ENCODE results near the gene THUMPD1. TPM values are rescaled to one million over a fixed set of nuclear protein-coding genes. Genes with fewer than 3 reads are reported as not detected.

THUMPD1 gene
- total and polyA plus RNA-seq, 10 of the 15 experiments (the other 5 are each of a cell fraction or from before 2014, with no cell fraction given): 21.5 to 49.5 (median 36.9) TPM

GRCh38 chr16:20741554-20742285 lies at the start of gene THUMPD1 (continued):
- TF ChIP-seq CUX1 (IDR thresholded peaks at IDR 0.05; ENCODE audit: insufficient replicate concordance, low read depth, low read length) (no peak), FOXK2 (IDR thresholded peaks at IDR 0.05) (no peak), SIX5 (IDR thresholded peaks at IDR 0.05; ENCODE audit: low read depth, low read length, severe bottlenecking) (peak; percentile 61), NFXL1 (IDR thresholded peaks at IDR 0.05; ENCODE audit: borderline replicate concordance) (no peak), E4F1 (IDR thresholded peaks at IDR 0.05; ENCODE audit: borderline replicate concordance, partially characterized antibody) (peak; percentile 82), HDGF (IDR thresholded peaks at IDR 0.05) (no peak; the same call in 1 of the 2 replicates), ZSCAN29 (IDR thresholded peaks at IDR 0.05) (no peak), RB1 (IDR thresholded peaks at IDR 0.05; ENCODE audit: borderline replicate concordance) (peak; percentile 89; the same call in 1 of the 2 replicates), SPI1 (IDR thresholded peaks at IDR 0.05; ENCODE audit: borderline replicate concordance, insufficient read depth, low read depth, low read length) (no peak), CEBPB (IDR thresholded peaks at IDR 0.05; ENCODE audit: borderline replicate concordance in 1 of 2, low read depth in 2 of 2, low read length in 2 of 2) (no peak), SP1 (IDR thresholded peaks at IDR 0.05; ENCODE audit: low read depth, low read length) (peak; percentile 95), MYC (IDR thresholded peaks at IDR 0.05; ENCODE audit: insufficient read depth, insufficient read length, insufficient replicate concordance, low read length, severe bottlenecking) (no peak), MEF2A (IDR thresholded peaks at IDR 0.05; ENCODE audit: insufficient read depth, low read depth, low read length) (0 out of 2 replicates have a peak, but pooled peaks have one; percentile 42), RAD51 (IDR thresholded peaks at IDR 0.05) (no peak), BRCA1 (IDR thresholded peaks at IDR 0.05; ENCODE audit: low read depth, low read length) (no peak), MTA2 (IDR thresholded peaks at IDR 0.05; ENCODE audit: low read depth) (no peak), NFYB (IDR thresholded peaks at IDR 0.05; ENCODE audit: insufficient read depth, low read depth, low read length) (no peak), NR2F1 (conservative IDR thresholded peaks at IDR 0.05) (no peak), KLF5 (IDR thresholded peaks at IDR 0.05; ENCODE audit: partially characterized antibody) (peak; percentile 84), MLLT1 (IDR thresholded peaks at IDR 0.05) (peak; percentile 68; the same call in 1 of the 2 replicates), NFIC (IDR thresholded peaks at IDR 0.05; ENCODE audit: low read depth, low read length) (no peak), IKZF1 (conservative IDR thresholded peaks at IDR 0.05) (peak; percentile 75)

Measured in GM12878 (cell line).